Endodermal cell (in vitro differentiated cells): ENCODE measurements around the gene ENTR1. TPM values are rescaled to one million over a fixed set of nuclear protein-coding genes. Genes with fewer than 3 reads are reported as not detected.

Source experiments
- DNase-seq: peaks from one replicate; pipeline ENCODE4 v3.0.0-alpha.2; 2017
- H3K27ac ChIP-seq: 2 replicates; pipeline ENCODE4 v1.5.1; 2013; ENCODE audit warnings: mild to moderate bottlenecking, low read depth, low read length, moderate library complexity
- H3K27me3 ChIP-seq: 2 replicates; pipeline ENCODE4 v1.6.1; 2013; ENCODE audit warnings: mild to moderate bottlenecking, low read length, moderate library complexity; ENCODE audit not compliant: insufficient read depth, control insufficient read depth, poor library complexity, severe bottlenecking
- H3K36me3 ChIP-seq: 2 replicates; pipeline ENCODE4 v1.7.0; 2013; ENCODE audit warnings: mild to moderate bottlenecking, low read length, moderate library complexity; ENCODE audit not compliant: control insufficient read depth, insufficient read depth
- H3K4me1 ChIP-seq: one replicate; pipeline ENCODE4 v1.7.0; 2013; ENCODE audit warnings: low read length; ENCODE audit not compliant: control insufficient read depth, insufficient read depth
- H3K4me3 ChIP-seq: 2 replicates; pipeline ENCODE4 v1.5.1; 2013; ENCODE audit warnings: mild to moderate bottlenecking, low read length, moderate library complexity
- H3K9ac ChIP-seq: 2 replicates; pipeline ENCODE4 v1.6.1; 2013; ENCODE audit warnings: mild to moderate bottlenecking, low read length, moderate library complexity; ENCODE audit not compliant: poor library complexity, severe bottlenecking; ENCODE audit errors: extremely low read depth
- H3K9me3 ChIP-seq: 2 replicates; pipeline ENCODE4 v1.6.1; 2013; ENCODE audit warnings: mild to moderate bottlenecking, low read length, moderate library complexity; ENCODE audit not compliant: control insufficient read depth
- H3K27ac Mint-ChIP-seq: 2 replicates; pipeline ENCODE4 v1.8.0; 2020; ENCODE audit warnings: mixed read lengths
- H3K27me3 Mint-ChIP-seq: 2 replicates; pipeline ENCODE4 v1.8.0; 2021; ENCODE audit warnings: mild to moderate bottlenecking, mixed read lengths; ENCODE audit not compliant: insufficient read depth
- H3K36me3 Mint-ChIP-seq: 2 replicates; pipeline ENCODE4 v1.8.0; 2020; ENCODE audit warnings: low read depth, mixed read lengths
- H3K4me1 Mint-ChIP-seq: 2 replicates; pipeline ENCODE4 v1.8.0; 2020; ENCODE audit warnings: mixed read lengths
- H3K4me3 Mint-ChIP-seq: 2 replicates; pipeline ENCODE4 v1.8.0; 2020; ENCODE audit warnings: mild to moderate bottlenecking, moderate library complexity, mixed read lengths
- H3K9me3 Mint-ChIP-seq: 2 replicates; pipeline ENCODE4 v1.8.0; 2020; ENCODE audit warnings: mild to moderate bottlenecking, mixed read lengths
- WGBS, 2 experiments: methylation state at CpG; one replicate each; pipeline versions ENCODE4 v1.1.5 to v1.1.7; 2013; ENCODE audit warnings: missing lambda C conversion rate in 2 of 2, mixed read lengths in 1 of 2; ENCODE audit not compliant: insufficient coverage in 1 of 2, insufficient read length in 1 of 2; 5-methylcytosine and 5-hydroxymethylcytosine counted together
- total RNA-seq, 2 donors: library from RNA; stranded (reverse); fragmentation: NEBNext Ultra II Directional in 1 of 2; extraction: Animal tissue kit (Norgen Biotek cat#: 25700) in 1 of 2; gene quantifications; 2 replicates in 1 of 2; 3 replicates in 1 of 2; pipeline ENCODE4 v1.2.1, GENCODE V29; 2021
- TF ChIP-seq, protein P1 (sequence below): fragments of 200-600 bp; sonication (generic); conservative IDR thresholded peaks from 2 replicates; pipeline ENCODE4 v1.5.0; 2021; ENCODE audit warnings: antibody characterized with exemption, mild to moderate bottlenecking

Gene ENTR1
- total RNA-seq, 2 donors from 2014 or later = 76.6 to 83.1 TPM

DNA sequence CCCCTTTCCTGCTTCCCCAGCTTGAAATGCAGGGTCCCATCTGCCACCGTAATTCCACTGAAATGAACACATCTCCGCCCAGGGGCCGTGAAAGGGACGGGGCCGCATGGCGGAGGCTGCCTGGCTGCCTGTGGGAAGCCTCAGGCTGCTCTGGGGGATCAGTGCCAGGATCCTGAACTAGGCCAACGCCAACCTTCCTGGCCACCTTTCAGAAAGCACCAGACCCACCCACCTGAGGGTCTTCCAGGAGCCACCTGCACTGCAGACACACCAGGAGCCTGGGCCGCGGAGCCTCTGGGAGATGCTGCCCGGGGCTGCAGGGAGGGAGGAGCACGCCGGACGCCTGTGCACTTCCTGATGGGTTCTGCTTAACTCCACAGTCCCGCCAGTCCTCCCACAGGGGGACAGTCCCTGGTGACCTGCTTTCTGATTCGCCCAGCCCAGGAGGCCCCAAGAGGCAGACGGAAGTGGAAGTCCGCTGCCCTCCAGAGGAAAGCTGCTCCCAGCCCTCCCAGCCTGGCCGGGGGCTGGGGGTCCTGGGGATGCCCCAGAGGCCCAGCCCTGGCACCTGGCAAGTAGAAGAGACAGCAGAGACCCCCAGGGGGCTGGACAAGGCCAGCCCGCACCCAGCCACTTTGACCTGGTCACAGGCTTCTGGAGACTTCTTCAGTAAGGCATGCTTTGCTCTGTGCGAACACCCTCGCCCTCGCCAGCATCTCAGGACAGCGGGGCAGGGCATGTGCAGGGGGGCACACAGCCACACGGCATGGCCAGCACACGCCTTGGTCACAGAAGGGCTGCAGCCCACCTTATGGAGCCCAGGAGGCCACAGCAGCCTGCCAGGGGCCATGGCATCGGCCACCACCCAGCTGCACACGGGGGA lies 36.9 kb downstream of the ENTR1 start, which contains the start of gene CARD9:
Gene CARD9, minus strand, starts transcription at position 370 of the 883 bp plus-strand sequence. CDS start 1,591 bp downstream, outside the sequence.
- Histone ChIP-seq H3K27ac (peak within 1 kb of the TSS; percentile 92), H3K27me3 (no peaks in the 10 kb centered on the region), H3K36me3 (peaks cover 13% of the 10 kb centered on the region), H3K4me3 (no peak within 1 kb of the TSS), H3K9ac (no peak within 1 kb of the TSS), H3K9me3 (no peaks in the 10 kb centered on the region), H3K4me1 (no peaks in the 10 kb centered on the region)
- H3K27me3 Mint-ChIP-seq = no peaks in the 10 kb centered on the region
- no peak for DNase-seq
- no peaks in the 10 kb centered on the region for H3K9me3 Mint-ChIP-seq
- H3K27ac Mint-ChIP-seq = peak within 1 kb of the TSS; percentile 13
- H3K4me1 Mint-ChIP-seq = no peaks in the 10 kb centered on the region
- H3K36me3 Mint-ChIP-seq = no peaks in the 10 kb centered on the region
- TF ChIP-seq, protein P1, sequence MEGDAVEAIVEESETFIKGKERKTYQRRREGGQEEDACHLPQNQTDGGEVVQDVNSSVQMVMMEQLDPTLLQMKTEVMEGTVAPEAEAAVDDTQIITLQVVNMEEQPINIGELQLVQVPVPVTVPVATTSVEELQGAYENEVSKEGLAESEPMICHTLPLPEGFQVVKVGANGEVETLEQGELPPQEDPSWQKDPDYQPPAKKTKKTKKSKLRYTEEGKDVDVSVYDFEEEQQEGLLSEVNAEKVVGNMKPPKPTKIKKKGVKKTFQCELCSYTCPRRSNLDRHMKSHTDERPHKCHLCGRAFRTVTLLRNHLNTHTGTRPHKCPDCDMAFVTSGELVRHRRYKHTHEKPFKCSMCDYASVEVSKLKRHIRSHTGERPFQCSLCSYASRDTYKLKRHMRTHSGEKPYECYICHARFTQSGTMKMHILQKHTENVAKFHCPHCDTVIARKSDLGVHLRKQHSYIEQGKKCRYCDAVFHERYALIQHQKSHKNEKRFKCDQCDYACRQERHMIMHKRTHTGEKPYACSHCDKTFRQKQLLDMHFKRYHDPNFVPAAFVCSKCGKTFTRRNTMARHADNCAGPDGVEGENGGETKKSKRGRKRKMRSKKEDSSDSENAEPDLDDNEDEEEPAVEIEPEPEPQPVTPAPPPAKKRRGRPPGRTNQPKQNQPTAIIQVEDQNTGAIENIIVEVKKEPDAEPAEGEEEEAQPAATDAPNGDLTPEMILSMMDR = no peak
- no peak within 1 kb of the TSS for H3K4me3 Mint-ChIP-seq
- WGBS, 2 experiments = 92 to 100% methylated on average over 14 to 27 of the region's 27 CpGs

GRCh38 chr9:136372561-136373299 lies 37.7 kb downstream of the ENTR1 start:
- Histone ChIP-seq H3K9ac (no peak overlapping the region), H3K9me3 (no peaks in the 10 kb centered on the region), H3K4me3 (no peak overlapping the region), H3K4me1 (no peaks in the 10 kb centered on the region), H3K27ac (peak overlapping the region; percentile 92), H3K36me3 (peaks cover 13% of the 10 kb centered on the region), H3K27me3 (no peaks in the 10 kb centered on the region)
- no peaks in the 10 kb centered on the region for H3K27me3 Mint-ChIP-seq
- H3K36me3 Mint-ChIP-seq = no peaks in the 10 kb centered on the region
- H3K9me3 Mint-ChIP-seq = no peaks in the 10 kb centered on the region
- no peak overlapping the region for H3K27ac Mint-ChIP-seq
- no peaks in the 10 kb centered on the region for H3K4me1 Mint-ChIP-seq
- WGBS, 2 experiments = 73 to 78% methylated on average over 15 to 21 of the region's 21 CpGs
- DNase-seq = peak; percentile 71
- TF ChIP-seq, protein P1 = no peak
- H3K4me3 Mint-ChIP-seq = no peak overlapping the region

DNA sequence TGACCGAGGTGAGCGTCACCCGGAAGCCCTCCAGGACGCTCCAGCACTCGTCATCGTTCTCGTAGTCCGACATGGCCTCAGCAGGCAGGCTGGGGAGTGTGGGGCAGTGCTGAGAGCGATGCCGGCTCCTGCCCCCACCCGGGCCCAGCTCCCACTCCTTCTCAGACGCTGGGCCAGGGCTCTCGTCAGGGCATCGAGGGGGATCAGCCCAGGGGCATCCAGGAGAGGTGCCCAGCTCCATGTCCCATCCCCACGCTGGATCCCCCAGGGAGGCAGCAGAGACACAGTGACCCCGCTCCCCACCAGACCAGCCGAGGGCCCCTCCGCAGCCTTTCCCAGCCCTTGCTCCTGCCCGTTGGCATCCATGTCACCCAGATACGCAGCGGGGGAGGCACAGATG lies 38.4 kb downstream of the ENTR1 start:
- Histone ChIP-seq H3K9ac (no peak overlapping the region), H3K4me1 (no peaks in the 10 kb centered on the region), H3K27ac (peak overlapping the region; percentile 92), H3K27me3 (no peaks in the 10 kb centered on the region), H3K9me3 (no peaks in the 10 kb centered on the region), H3K4me3 (no peak overlapping the region), H3K36me3 (peaks cover 13% of the 10 kb centered on the region)
- no peaks in the 10 kb centered on the region for H3K27me3 Mint-ChIP-seq
- H3K36me3 Mint-ChIP-seq = no peaks in the 10 kb centered on the region
- no peak for DNase-seq
- no peaks in the 10 kb centered on the region for H3K4me1 Mint-ChIP-seq
- 93 to 94% methylated on average over 13 to 21 of the region's 21 CpGs for WGBS, 2 experiments
- no peak overlapping the region for H3K4me3 Mint-ChIP-seq
- no peak overlapping the region for H3K27ac Mint-ChIP-seq
- TF ChIP-seq, protein P1 = no peak
- H3K9me3 Mint-ChIP-seq = no peaks in the 10 kb centered on the region
